Upper lobe of left lung (tissue), 6 donors: Measurements from ENCODE around the gene ANKRD35. TPM values are rescaled to one million over a fixed set of nuclear protein-coding genes. Genes with fewer than 3 reads are reported as not detected.
A peak's percentile ranks its signal among the peaks of the same experiment; 100 is the strongest.

Experiments used
- ATAC-seq, 2 donors: fragments of 200-7000 bp; cut with Tn5 transposase; one replicate each; pipeline ENCODE4 v1.9.1; 2022; ENCODE audit warnings: mild to moderate bottlenecking in 2 of 2, moderate library complexity in 2 of 2; ENCODE audit not compliant: low FRiP score in 2 of 2
- DNase-seq, 2 donors: peaks; one replicate each; pipeline ENCODE4 v3.0.0-alpha.2; 2019 to 2020
- H3K27ac ChIP-seq, 4 donors: fragments of 200-600 bp; sonication (generic); one replicate each; pipeline ENCODE4 v1.5.1; 2016 to 2019
- H3K27me3 ChIP-seq, 4 donors: fragments of 200-600 bp; sonication (generic); one replicate each; pipeline ENCODE4 v1.5.1; 2017 to 2019
- H3K36me3 ChIP-seq, 4 donors: fragments of 200-600 bp; sonication (generic); one replicate each; pipeline ENCODE4 v1.5.1; 2016 to 2019
- H3K4me1 ChIP-seq, 4 donors: fragments of 200-600 bp; sonication (generic); one replicate each; pipeline ENCODE4 v1.5.1; 2018 to 2019
- H3K4me3 ChIP-seq, 4 donors: fragments of 200-600 bp; sonication (generic); one replicate each; pipeline ENCODE4 v1.5.1; 2017 to 2019; ENCODE audit warnings: mild to moderate bottlenecking in 2 of 4, moderate library complexity in 1 of 4
- H3K9me3 ChIP-seq, 4 donors: fragments of 200-600 bp; sonication (generic); one replicate each; pipeline ENCODE4 v1.5.1; 2018 to 2019
- CTCF ChIP-seq, 6 experiments: fragments of 450-650 bp in 4 of 6; fragments of 200-600 bp in 2 of 6; sonication (generic) in 2 of 6; IDR thresholded peaks; one replicate each; pipeline ENCODE4 v1.5.1; 2016 to 2019; ENCODE audit warnings: antibody characterized with exemption in 6 of 6
- EP300 ChIP-seq, 4 donors: sonication (generic); formaldehyde crosslinking; IDR thresholded peaks; one replicate each; pipeline ENCODE4 v1.5.1; 2017; ENCODE audit warnings: antibody characterized with exemption in 4 of 4, control low read depth in 2 of 4
- POLR2A ChIP-seq, 4 donors: fragments of 450-650 bp; IDR thresholded peaks; one replicate each; pipeline ENCODE4 v1.5.1; 2016 to 2017; ENCODE audit warnings: antibody characterized with exemption in 4 of 4, mild to moderate bottlenecking in 2 of 4
- POLR2AphosphoS5 ChIP-seq, 2 donors: sonication (generic); formaldehyde crosslinking; IDR thresholded peaks; one replicate each; pipeline ENCODE4 v1.5.1; 2017; ENCODE audit warnings: antibody characterized with exemption in 2 of 2
- WGBS, 2 donors: methylation state at CpG; one replicate each; pipeline ENCODE4 v1.1.5; 2017 to 2018; 5-methylcytosine and 5-hydroxymethylcytosine counted together
- total RNA-seq, 6 donors: library from RNA; depleted of rRNA in 4 of 6; stranded (reverse); fragments of >200 nt in 4 of 6; gene quantifications; one replicate each; pipeline versions ENCODE4 v1.1.0 to v1.2.1, GENCODE V29; 2016 to 2021
- donor health status: DM: no; HTN: no; CAD: no; lungs with moderate emphysema.
- donor health status: DM: no; HTN: yes; CAD: no; lungs with severe emphysema.

The ANKRD35 gene
- total RNA-seq, 6 donors from 2014 or later = 0.76 to 2.5 (median 1.3) TPM; not detected in 1

- Histone ChIP-seq H3K4me3 (peak overlapping the region; percentile 70 to 88 (median 80)), H3K4me1 (peaks cover 20 to 28% (median 24%) of the 10 kb centered on the region in 4 donors), H3K9me3 (no peaks in the 10 kb centered on the region), H3K27ac (peak overlapping the region; percentile 85 to 95 (median 87)), H3K36me3 (peaks cover 0 to 28% (median 7%) of the 10 kb centered on the region in 4 donors), H3K27me3 (no peaks in the 10 kb centered on the region)
- TF ChIP-seq EP300 (IDR thresholded peaks at IDR 0.05) (no peak), CTCF (IDR thresholded peaks at IDR 0.05) (no peak), POLR2A (IDR thresholded peaks at IDR 0.05) (no peak), POLR2AphosphoS5 (IDR thresholded peaks at IDR 0.05) (no peak)
- DNase-seq (no peak), ATAC-seq (no peak)
- 80 to 84% methylated on average over 5 of the region's 5 CpGs for WGBS, 2 donors
These were observed 31.9 kb upstream of the ANKRD35 start for GRCh38 chr1:145917595-145917994.

- 84 to 89% methylated on average over 5 of the region's 5 CpGs for WGBS, 2 donors
- no peak for TF ChIP-seq POLR2A (IDR thresholded peaks at IDR 0.05)
- TF ChIP-seq EP300 (IDR thresholded peaks at IDR 0.05) = no peak
- no peak for TF ChIP-seq CTCF (IDR thresholded peaks at IDR 0.05)
- TF ChIP-seq POLR2AphosphoS5 (IDR thresholded peaks at IDR 0.05) = no peak
- Histone ChIP-seq H3K4me1 (peaks cover 20 to 28% (median 24%) of the 10 kb centered on the region in 4 donors), H3K36me3 (peaks cover 6 to 36% (median 12%) of the 10 kb centered on the region in 4 donors), H3K4me3 (no peak overlapping the region), H3K9me3 (no peaks in the 10 kb centered on the region), H3K27me3 (no peaks in the 10 kb centered on the region), H3K27ac (peak overlapping the region in 1 of 4 donors; percentile 87)
- ATAC-seq = no peak
- DNase-seq = no peak
These were observed 31.1 kb upstream of the ANKRD35 start for GRCh38 chr1:145916745-145917144.

- peaks cover 14 to 22% (median 18%) of the 10 kb centered on the region in 4 donors for H3K4me1 ChIP-seq
- no peaks in the 10 kb centered on the region for H3K27me3 ChIP-seq
- DNase-seq (no peak), ATAC-seq (no peak)
- no peaks in the 10 kb centered on the region for H3K9me3 ChIP-seq
- no peak overlapping the region for H3K27ac ChIP-seq
- no peak for TF ChIP-seq POLR2AphosphoS5 (IDR thresholded peaks at IDR 0.05)
- TF ChIP-seq POLR2A (IDR thresholded peaks at IDR 0.05) = no peak
- TF ChIP-seq CTCF (IDR thresholded peaks at IDR 0.05) = no peak
- no peak for TF ChIP-seq EP300 (IDR thresholded peaks at IDR 0.05)
- peaks cover 10 to 48% (median 23%) of the 10 kb centered on the region in 4 donors for H3K36me3 ChIP-seq
- 75 to 87% methylated on average over 11 of the region's 11 CpGs for WGBS, 2 donors
- no peak overlapping the region for H3K4me3 ChIP-seq
These were observed 26.5 kb upstream of the ANKRD35 start for GRCh38 chr1:145912128-145912641.

- ATAC-seq (no peak), DNase-seq (no peak)
- Histone ChIP-seq H3K9me3 (no peaks in the 10 kb centered on the region), H3K27me3 (no peaks in the 10 kb centered on the region), H3K36me3 (peaks cover 8 to 32% (median 19%) of the 10 kb centered on the region in 4 donors), H3K4me1 (peaks cover 11 to 18% (median 14%) of the 10 kb centered on the region in 4 donors), H3K27ac (peak overlapping the region in 3 of 4 donors; percentile 20 to 73 (median 50)), H3K4me3 (peak overlapping the region in 1 of 4 donors; percentile 26)
- WGBS, 2 donors = 67 to 80% methylated on average over 1 of the region's 1 CpG
- TF ChIP-seq POLR2AphosphoS5 (IDR thresholded peaks at IDR 0.05) (no peak), EP300 (IDR thresholded peaks at IDR 0.05) (no peak), POLR2A (IDR thresholded peaks at IDR 0.05) (no peak), CTCF (IDR thresholded peaks at IDR 0.05) (no peak)
These were observed 23.0 kb upstream of the ANKRD35 start for GRCh38 chr1:145908653-145909052.
